Activated naive CD4-positive, alpha-beta T cell treated with anti-CD3 and anti-CD28 coated beads, Interleukin-2, amount 50 U/mL, for 72 hours (primary cell): Measurements from ENCODE around the gene ZC3H7A. TPM values are rescaled to one million over a fixed set of nuclear protein-coding genes. Genes with fewer than 3 reads are reported as not detected.
A peak's percentile ranks its signal among the peaks of the same experiment; 100 is the strongest.

Experiments used
- ATAC-seq, 2 donors: fragments of 150-1000 bp; cut with Tn5 transposase; 2 replicates each; pipeline ENCODE4 v1.10.0; 2021; ENCODE audit warnings: mild to moderate bottlenecking in 2 of 2, moderate library complexity in 2 of 2
- DNase-seq, 2 donors: peaks; one replicate each; pipeline ENCODE4 v3.0.0; 2021 to 2022; ENCODE audit warnings: low spot score in 2 of 2
- H3K27ac Mint-ChIP-seq, 2 donors: one replicate each; pipeline ENCODE4 v1.8.0; 2022; ENCODE audit warnings: mild to moderate bottlenecking in 2 of 2, mixed read lengths in 2 of 2
- H3K36me3 Mint-ChIP-seq, 2 donors: one replicate each; pipeline ENCODE4 v1.8.0; 2022; ENCODE audit warnings: mixed read lengths in 2 of 2
- H3K9me3 Mint-ChIP-seq, 2 donors: one replicate each; pipeline ENCODE4 v1.8.0; 2022; ENCODE audit warnings: mixed read lengths in 2 of 2
- total RNA-seq, 2 donors: library from RNA; stranded (reverse); gene quantifications; one replicate each; pipeline ENCODE4 v1.2.3, GENCODE V29; 2022

Gene ZC3H7A
- total RNA-seq, 2 donors from 2014 or later, result 108 to 150 TPM

- DNase-seq (no peak), ATAC-seq (no peak)
- no peaks in the 10 kb centered on the region for H3K9me3 Mint-ChIP-seq
- H3K36me3 Mint-ChIP-seq, result peaks cover 21 to 52% of the 10 kb centered on the region in 2 donors
- H3K27ac Mint-ChIP-seq, result no peak overlapping the region
Observed at GRCh38 chr16:11736903-11737302, 60.2 kb downstream of the ZC3H7A start.

DNA sequence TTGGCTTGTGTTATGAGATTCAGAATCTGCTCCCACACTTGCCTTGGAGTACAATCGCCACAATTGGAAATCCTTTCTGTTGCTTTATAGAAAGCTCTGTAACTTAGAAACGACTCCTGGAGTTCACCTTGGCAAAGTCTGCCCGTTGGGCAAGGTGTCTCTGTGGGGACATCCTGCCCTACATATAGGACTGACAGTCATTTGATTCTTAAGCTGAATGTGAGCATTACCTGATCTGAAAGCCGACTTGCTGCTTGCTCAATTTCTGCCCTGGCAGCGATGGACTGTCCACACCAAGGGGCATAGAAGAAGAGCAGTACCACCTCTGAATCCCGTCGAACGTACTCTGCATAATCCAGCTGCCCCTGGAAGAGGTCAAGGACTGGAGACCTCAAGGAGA lies 61.3 kb downstream of the ZC3H7A start:
- H3K9me3 Mint-ChIP-seq, result no peaks in the 10 kb centered on the region
- DNase-seq (no peak), ATAC-seq (no peak)
- no peak overlapping the region for H3K27ac Mint-ChIP-seq
- H3K36me3 Mint-ChIP-seq, result peaks cover 13 to 46% of the 10 kb centered on the region in 2 donors

- H3K36me3 Mint-ChIP-seq, result peaks cover 13 to 49% of the 10 kb centered on the region in 2 donors
- H3K9me3 Mint-ChIP-seq, result no peaks in the 10 kb centered on the region
- peak overlapping the region in 1 of 2 donors; percentile 69 for H3K27ac Mint-ChIP-seq
- no peak for DNase-seq
- ATAC-seq, result peak in 1 of 2 donors; percentile 43
Observed at GRCh38 chr16:11734653-11735043, 62.4 kb downstream of the ZC3H7A start.

GRCh38 chr16:11734025-11734652 lies 62.9 kb downstream of the ZC3H7A start:
- Mint-ChIP-seq H3K9me3 (no peaks in the 10 kb centered on the region), H3K36me3 (peaks cover 13 to 54% of the 10 kb centered on the region in 2 donors), H3K27ac (peak overlapping the region in 1 of 2 donors; percentile 69)
- DNase-seq (no peak), ATAC-seq (peak in 1 of 2 donors; percentile 62)

- DNase-seq (no peak), ATAC-seq (no peak)
- H3K36me3 Mint-ChIP-seq, result peaks cover 0 to 40% of the 10 kb centered on the region in 2 donors
- no peaks in the 10 kb centered on the region for H3K9me3 Mint-ChIP-seq
- H3K27ac Mint-ChIP-seq, result no peak overlapping the region
Observed at GRCh38 chr16:11731222-11731621, 65.8 kb downstream of the ZC3H7A start.

GRCh38 chr16:11729787-11730186 lies 67.3 kb downstream of the ZC3H7A start:
- Mint-ChIP-seq H3K9me3 (no peaks in the 10 kb centered on the region), H3K36me3 (peaks cover 0 to 39% of the 10 kb centered on the region in 2 donors), H3K27ac (peak overlapping the region in 1 of 2 donors; percentile 84)
- ATAC-seq, result no peak
- DNase-seq, result no peak

DNA sequence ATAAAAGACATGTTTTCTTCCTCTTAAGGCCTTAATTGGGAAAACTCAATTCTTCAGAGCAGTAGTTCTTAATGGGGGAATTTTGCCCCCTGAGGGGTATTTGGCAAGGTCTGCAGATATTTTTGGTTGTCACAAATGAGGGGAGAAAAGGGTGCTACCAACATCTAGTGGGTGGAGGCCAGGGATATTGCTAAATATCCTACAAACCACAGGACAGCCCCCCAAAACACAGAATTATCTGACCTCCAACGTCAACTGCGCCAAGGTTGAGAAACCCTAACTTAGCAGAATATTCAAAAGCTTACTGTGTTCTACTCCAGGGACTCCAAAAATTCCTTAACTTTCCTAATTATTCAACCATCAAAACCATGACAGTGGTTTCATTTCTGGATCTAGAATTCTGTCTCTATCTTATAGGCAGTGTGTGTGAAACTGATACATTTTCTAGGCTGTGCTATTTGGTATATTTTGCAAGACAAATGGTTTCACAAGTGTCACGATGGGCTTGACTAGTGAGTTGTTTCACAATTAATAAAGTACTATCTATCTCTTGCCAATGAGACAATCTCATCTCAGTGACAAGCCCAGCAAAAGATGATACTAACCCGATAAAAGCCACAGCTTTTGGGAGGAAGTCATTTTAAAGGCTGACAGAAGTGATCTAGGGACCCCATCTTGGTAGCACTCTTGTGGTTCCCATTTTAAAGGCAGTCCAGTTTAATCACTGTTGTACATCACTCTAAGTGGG lies 69.1 kb downstream of the ZC3H7A start:
- Mint-ChIP-seq H3K36me3 (peaks cover 0 to 43% of the 10 kb centered on the region in 2 donors), H3K9me3 (no peaks in the 10 kb centered on the region), H3K27ac (peak overlapping the region; percentile 27 to 84)
- ATAC-seq (peak; percentile 31 to 83), DNase-seq (no peak)

GRCh38 chr16:11726008-11726407 lies 71.0 kb downstream of the ZC3H7A start:
- ATAC-seq, result no peak
- no peaks in the 10 kb centered on the region for H3K9me3 Mint-ChIP-seq
- H3K27ac Mint-ChIP-seq, result no peak overlapping the region
- no peak for DNase-seq
- H3K36me3 Mint-ChIP-seq, result peaks cover 0 to 32% of the 10 kb centered on the region in 2 donors

- H3K27ac Mint-ChIP-seq, result no peak overlapping the region
- peaks cover 0 to 32% of the 10 kb centered on the region in 2 donors for H3K36me3 Mint-ChIP-seq
- DNase-seq (no peak), ATAC-seq (no peak)
- H3K9me3 Mint-ChIP-seq, result no peaks in the 10 kb centered on the region
Observed at GRCh38 chr16:11725457-11725856, 71.6 kb downstream of the ZC3H7A start.

- no peaks in the 10 kb centered on the region for H3K9me3 Mint-ChIP-seq
- H3K27ac Mint-ChIP-seq, result peak overlapping the region; percentile 18 to 36
- DNase-seq (no peak), ATAC-seq (no peak)
- H3K36me3 Mint-ChIP-seq, result peaks cover 4 to 19% of the 10 kb centered on the region in 2 donors
Observed at GRCh38 chr16:11722468-11722808, 74.6 kb downstream of the ZC3H7A start.

GRCh38 chr16:11721781-11722467 lies 75.1 kb downstream of the ZC3H7A start:
- no peaks in the 10 kb centered on the region for H3K9me3 Mint-ChIP-seq
- DNase-seq, result no peak
- no peak for ATAC-seq
- H3K36me3 Mint-ChIP-seq, result peaks cover 4 to 19% of the 10 kb centered on the region in 2 donors
- peak overlapping the region; percentile 36 to 37 for H3K27ac Mint-ChIP-seq

- no peak overlapping the region for H3K27ac Mint-ChIP-seq
- DNase-seq (no peak), ATAC-seq (no peak)
- H3K36me3 Mint-ChIP-seq, result peaks cover 4 to 11% of the 10 kb centered on the region in 2 donors
- no peaks in the 10 kb centered on the region for H3K9me3 Mint-ChIP-seq
Observed at GRCh38 chr16:11719762-11720161, 77.3 kb downstream of the ZC3H7A start.

DNA sequence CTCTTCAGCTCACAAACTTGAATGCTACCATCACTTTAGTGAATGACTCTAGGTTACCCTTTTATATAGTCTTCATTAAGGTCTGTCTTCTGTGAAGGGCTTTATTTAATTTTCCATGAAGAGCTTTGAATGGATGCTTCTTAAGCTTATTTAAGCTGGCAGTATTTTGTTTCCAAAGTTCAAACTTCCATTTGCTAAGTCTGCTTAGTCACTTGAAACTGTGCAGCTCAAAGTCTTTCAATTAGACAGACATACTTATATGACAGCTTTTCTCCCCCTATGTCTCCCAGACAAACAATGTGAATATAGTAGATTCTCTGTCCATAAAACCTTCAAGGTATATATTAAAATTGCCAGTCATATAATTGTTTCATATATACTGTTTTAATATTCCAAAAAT lies 77.9 kb downstream of the ZC3H7A start:
- peaks cover 4 to 12% of the 10 kb centered on the region in 2 donors for H3K36me3 Mint-ChIP-seq
- DNase-seq, result no peak
- no peaks in the 10 kb centered on the region for H3K9me3 Mint-ChIP-seq
- ATAC-seq, result no peak
- no peak overlapping the region for H3K27ac Mint-ChIP-seq

DNA sequence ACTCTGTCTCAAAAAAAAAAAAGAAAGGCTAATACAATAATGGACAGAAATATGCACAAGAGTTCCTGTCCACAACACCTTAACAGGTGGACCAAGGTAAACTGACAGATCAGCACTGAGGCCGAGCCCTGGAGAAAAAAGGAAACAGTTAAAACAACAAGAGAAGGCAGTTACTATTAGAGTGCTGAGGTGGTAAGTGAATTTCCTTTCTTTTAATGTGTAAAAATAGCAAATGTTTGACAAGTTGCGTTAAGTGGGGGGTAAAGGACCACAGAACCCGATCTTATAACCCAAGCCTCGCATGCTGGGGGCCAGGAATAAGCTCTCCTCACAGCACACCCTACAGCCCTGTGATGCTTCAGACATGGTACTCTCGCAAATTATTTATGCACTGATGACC lies 79.2 kb downstream of the ZC3H7A start:
- ATAC-seq, result no peak
- peaks cover 4 to 6% of the 10 kb centered on the region in 2 donors for H3K36me3 Mint-ChIP-seq
- H3K9me3 Mint-ChIP-seq, result no peaks in the 10 kb centered on the region
- peak overlapping the region; percentile 39 to 57 for H3K27ac Mint-ChIP-seq
- no peak for DNase-seq

GRCh38 chr16:11716336-11716735 lies 80.7 kb downstream of the ZC3H7A start:
- Mint-ChIP-seq H3K9me3 (no peaks in the 10 kb centered on the region), H3K36me3 (peaks cover 4 to 6% of the 10 kb centered on the region in 2 donors), H3K27ac (no peak overlapping the region)
- DNase-seq, result no peak
- no peak for ATAC-seq

- ATAC-seq (no peak), DNase-seq (no peak)
- Mint-ChIP-seq H3K9me3 (no peaks in the 10 kb centered on the region), H3K36me3 (peaks cover 4 to 6% of the 10 kb centered on the region in 2 donors), H3K27ac (peak overlapping the region in 1 of 2 donors; percentile 60)
Observed at GRCh38 chr16:11715246-11715947, 81.7 kb downstream of the ZC3H7A start.

GRCh38 chr16:11712122-11712521 lies 84.9 kb downstream of the ZC3H7A start:
- ATAC-seq (no peak), DNase-seq (no peak)
- Mint-ChIP-seq H3K9me3 (no peaks in the 10 kb centered on the region), H3K27ac (peak overlapping the region in 1 of 2 donors; percentile 19), H3K36me3 (peaks cover 0 to 10% of the 10 kb centered on the region in 2 donors)
